Spleen (tissue), 11 donors: ENCODE measurements around the gene CEP97. TPM values are rescaled to one million over a fixed set of nuclear protein-coding genes. Genes with fewer than 3 reads are reported as not detected.
"Not testable (repeated sequence)": the region's sequence is repeated elsewhere in the genome, so short reads cannot be mapped to it uniquely, and the experiment has no call there.

Experiments
- DNase-seq: peaks from one replicate; pipeline ENCODE4 v3.0.0-alpha.2; 2020
- H3K27ac ChIP-seq, 8 donors: fragments of 200-600 bp; sonication (generic) in 7 of 8; 1 replicate in 4 of 8; 2 replicates in 4 of 8; pipeline versions ENCODE4 v1.5.0 to v1.8.0; 2016 to 2021; ENCODE audit warnings: inconsistent platforms in 4 of 8, mild to moderate bottlenecking in 4 of 8, moderate library complexity in 1 of 8
- H3K27me3 ChIP-seq, 7 donors: fragments of 200-600 bp; sonication (generic) in 6 of 7; replicated peaks in 1 of 7; 1 replicate in 4 of 7; 2 replicates in 3 of 7; pipeline versions ENCODE4 v1.5.0 to v1.8.0; 2016 to 2021; ENCODE audit warnings: inconsistent platforms in 3 of 7, mild to moderate bottlenecking in 1 of 7
- H3K36me3 ChIP-seq, 6 donors: fragments of 200-600 bp; sonication (generic) in 5 of 6; 1 replicate in 4 of 6; 2 replicates in 2 of 6; pipeline versions ENCODE4 v1.5.0 to v1.8.0; 2016 to 2021; ENCODE audit warnings: inconsistent platforms in 2 of 6
- H3K4me1 ChIP-seq, 6 donors: fragments of 200-600 bp; sonication (generic) in 5 of 6; 1 replicate in 3 of 6; 2 replicates in 3 of 6; pipeline versions ENCODE4 v1.5.0 to v1.8.0; 2016 to 2021; ENCODE audit warnings: inconsistent platforms in 3 of 6
- H3K4me3 ChIP-seq, 8 donors: fragments of 200-600 bp; sonication (generic) in 7 of 8; 1 replicate in 4 of 8; 2 replicates in 4 of 8; pipeline versions ENCODE4 v1.5.0 to v1.8.0; 2016 to 2021; ENCODE audit warnings: inconsistent platforms in 4 of 8, mild to moderate bottlenecking in 4 of 8, moderate library complexity in 2 of 8
- H3K9me3 ChIP-seq, 8 donors: fragments of 200-600 bp; sonication (generic) in 7 of 8; 1 replicate in 4 of 8; 2 replicates in 4 of 8; pipeline versions ENCODE4 v1.5.0 to v1.8.0; 2016 to 2021; ENCODE audit warnings: inconsistent platforms in 4 of 8
- CTCF ChIP-seq, 11 experiments: fragments of 200-600 bp in 7 of 11; fragments of 450-650 bp in 4 of 11; sonication (generic) in 4 of 11; IDR thresholded peaks in 8 of 11; conservative IDR thresholded peaks in 3 of 11; 1 replicate in 7 of 11; 2 replicates in 4 of 11; pipeline versions ENCODE4 v1.4.0 to v1.8.0; 2016 to 2021; ENCODE audit warnings: antibody characterized with exemption in 11 of 11, inconsistent platforms in 4 of 11, mild to moderate bottlenecking in 1 of 11
- POLR2A ChIP-seq, 3 donors: fragments of 450-650 bp; IDR thresholded peaks; one replicate each; pipeline ENCODE4 v1.5.1; 2017; ENCODE audit warnings: antibody characterized with exemption in 3 of 3, mild to moderate bottlenecking in 1 of 3
- POLR2AphosphoS5 ChIP-seq, 3 donors: sonication (generic); formaldehyde crosslinking; IDR thresholded peaks; one replicate each; pipeline ENCODE4 v1.5.1; 2017; ENCODE audit warnings: antibody characterized with exemption in 3 of 3
- WGBS, 5 donors: extraction: QIAGEN DNeasy Blood & Tissue Kit in 3 of 5; methylation state at CpG; one replicate each; pipeline versions ENCODE4 v1.1.5 to v1.1.7; 2013 to 2018; 5-methylcytosine and 5-hydroxymethylcytosine counted together
- intact Hi-C: fragments of 100-400 bp; cut with DNase I; formaldehyde crosslinking; loops from one replicate; pipeline ENCODE4 v1.15.0; 2023; ENCODE audit warnings: low total_unique reads
- polyA plus RNA-seq, 3 donors: library from polyadenylated mRNA; stranded (reverse); fragments of 200-250 nt; gene quantifications; one replicate each; pipeline ENCODE4 v1.2.1, GENCODE V29; 2013
- total RNA-seq, 7 donors: library from RNA; depleted of rRNA in 3 of 7; stranded (reverse); fragments of >200 nt in 3 of 7; fragmentation: NEBNext Ultra II Directional in 4 of 7; extraction: Animal tissue kit (Norgen Biotek cat#: 25700) in 4 of 7; gene quantifications; one replicate each; pipeline versions ENCODE4 v1.1.0 to v1.2.1, GENCODE V29; 2016 to 2021
- donor health status: healthy with polysubstance abuse.
- donor health status: DM: no; HTN: no; CAD: no; lungs with moderate emphysema.
- donor health status: DM: no; HTN: no; CAD: no.
- donor health status: Bipolar disorder and iron deficiency.
- donor health status: healthy.
- donor health status: DM: no; HTN: no; CAD: no.
- donor health status: DM: yes; HTN: yes; CAD: no.

CEP97 gene
- total and polyA plus RNA-seq, 10 donors = 1.00 to 18.2 (median 9.3) TPM

- Histone ChIP-seq H3K4me3 (no peak overlapping the region), H3K27ac (no peak overlapping the region), H3K4me1 (peaks cover 0 to 3% (median 0%) of the 10 kb centered on the region in 6 donors), H3K9me3 (no peaks in the 10 kb centered on the region), H3K36me3 (peaks cover 0 to 83% (median 41%) of the 10 kb centered on the region in 6 donors), H3K27me3 (no peaks in the 10 kb centered on the region)
- 62 to 96% (median 81%) methylated on average over 6 of the region's 6 CpGs for WGBS, 5 donors
- intact Hi-C loops = no loop called here
- DNase-seq = no peak
- TF ChIP-seq POLR2A (IDR thresholded peaks at IDR 0.05) (no peak), POLR2AphosphoS5 (IDR thresholded peaks at IDR 0.05) (peak in 1 of 3 donors; percentile 3), CTCF (IDR thresholded peaks at IDR 0.05 in 8 of 11, conservative IDR thresholded peaks at IDR 0.05 in 3 of 11) (no peak)
Measured at GRCh38 chr3:101758224-101758623, 33.8 kb downstream of the CEP97 start.

- intact Hi-C loops = no loop called here
- Histone ChIP-seq H3K27ac (no peak overlapping the region), H3K4me3 (no peak overlapping the region), H3K27me3 (no peaks in the 10 kb centered on the region), H3K4me1 (peaks cover 0 to 3% (median 0%) of the 10 kb centered on the region in 6 donors), H3K36me3 (peaks cover 0 to 90% (median 38%) of the 10 kb centered on the region in 6 donors), H3K9me3 (no peaks in the 10 kb centered on the region)
- no peak for TF ChIP-seq POLR2A (IDR thresholded peaks at IDR 0.05)
- no peak for TF ChIP-seq POLR2AphosphoS5 (IDR thresholded peaks at IDR 0.05)
- TF ChIP-seq CTCF (IDR thresholded peaks at IDR 0.05 in 8 of 11, conservative IDR thresholded peaks at IDR 0.05 in 3 of 11) = no peak
- 77 to 86% (median 79%) methylated on average over 3 of the region's 3 CpGs for WGBS, 5 donors
- no peak for DNase-seq
Measured at GRCh38 chr3:101762041-101762646, 37.7 kb downstream of the CEP97 start.

GRCh38 chr3:101777745-101778281 lies 53.4 kb downstream of the CEP97 start:
- H3K27me3 ChIP-seq, H3K4me3 ChIP-seq, intact Hi-C loops, DNase-seq, H3K36me3 ChIP-seq, H3K9me3 ChIP-seq: not testable (repeated sequence)
- peak overlapping the region in 4 of 8 donors; percentile 88 to 96 (median 94) for H3K27ac ChIP-seq
- 77 to 87% (median 81%) methylated on average over 5 to 6 of the region's 6 CpGs for WGBS, 5 donors
- peaks cover 14 to 53% (median 28%) of the 10 kb centered on the region in 6 donors for H3K4me1 ChIP-seq

GRCh38 chr3:101778385-101779046 lies 54.1 kb downstream of the CEP97 start:
- peak overlapping the region; percentile 87 to 96 (median 92) for H3K27ac ChIP-seq
- H3K4me1 ChIP-seq = peaks cover 14 to 60% (median 28%) of the 10 kb centered on the region in 6 donors
- no peaks in the 10 kb centered on the region for H3K27me3 ChIP-seq
- peak overlapping the region; percentile 75 to 98 (median 90) for H3K4me3 ChIP-seq
- no peak for TF ChIP-seq POLR2A (IDR thresholded peaks at IDR 0.05)
- TF ChIP-seq CTCF (IDR thresholded peaks at IDR 0.05 in 8 of 11, conservative IDR thresholded peaks at IDR 0.05 in 3 of 11) = no peak
- no peak for TF ChIP-seq POLR2AphosphoS5 (IDR thresholded peaks at IDR 0.05)
- 22 to 26% (median 24%) methylated on average over 21 of the region's 21 CpGs for WGBS, 5 donors
- intact Hi-C loops = no loop called here
- peaks cover 0 to 16% (median 13%) of the 10 kb centered on the region in 6 donors for H3K36me3 ChIP-seq
- DNase-seq = no peak
- no peaks in the 10 kb centered on the region for H3K9me3 ChIP-seq
